Trophoblast cell (in vitro differentiated cells and primary cell): ENCODE measurements around the gene MFGE8.

Experiments used
- DNase-seq, 2 donors: peaks; one replicate each; pipeline ENCODE4 v3.0.0-alpha.2; 2016
- H2AFZ ChIP-seq: 2 replicates; pipeline ENCODE4 v1.6.1; 2013; ENCODE audit warnings: low read length, moderate library complexity, mild to moderate bottlenecking; ENCODE audit not compliant: insufficient read depth, poor library complexity
- H2AK5ac ChIP-seq: 2 replicates; pipeline ENCODE4 v1.6.1; 2013; ENCODE audit warnings: mild to moderate bottlenecking, low read length
- H2BK120ac ChIP-seq: 2 replicates; pipeline ENCODE4 v1.6.1; 2013; ENCODE audit warnings: low read length, mild to moderate bottlenecking, moderate library complexity; ENCODE audit not compliant: insufficient read depth, poor library complexity
- H2BK12ac ChIP-seq: 2 replicates; pipeline ENCODE4 v1.6.1; 2013; ENCODE audit warnings: mild to moderate bottlenecking, low read length, moderate library complexity
- H2BK5ac ChIP-seq: 2 replicates; pipeline ENCODE4 v1.6.1; 2013; ENCODE audit warnings: low read length, low read depth, moderate library complexity, mild to moderate bottlenecking; ENCODE audit not compliant: poor library complexity
- H3K14ac ChIP-seq: 2 replicates; pipeline ENCODE4 v1.6.1; 2013; ENCODE audit warnings: mild to moderate bottlenecking, low read length
- H3K18ac ChIP-seq: 2 replicates; pipeline ENCODE4 v1.6.1; 2013; ENCODE audit warnings: mild to moderate bottlenecking, low read length
- H3K23ac ChIP-seq: 2 replicates; pipeline ENCODE4 v1.6.1; 2013; ENCODE audit warnings: low read length
- H3K27ac ChIP-seq: 2 replicates; pipeline ENCODE4 v1.5.1; 2013; ENCODE audit warnings: low read depth, mild to moderate bottlenecking, inconsistent platforms, low read length, moderate library complexity
- H3K27me3 ChIP-seq: 2 replicates; pipeline ENCODE4 v1.6.1; 2013; ENCODE audit warnings: inconsistent platforms, mild to moderate bottlenecking, low read length, moderate library complexity; ENCODE audit not compliant: insufficient read depth
- H3K36me3 ChIP-seq, 2 experiments: 1 replicate in 1 of 2; 2 replicates in 1 of 2; pipeline ENCODE4 v1.6.1; 2013; ENCODE audit warnings: low read length in 2 of 2, mild to moderate bottlenecking in 2 of 2, moderate library complexity in 1 of 2; ENCODE audit not compliant: insufficient read depth in 2 of 2, control insufficient read depth in 1 of 2
- H3K4ac ChIP-seq: 2 replicates; pipeline ENCODE4 v1.6.1; 2013; ENCODE audit warnings: low read depth, mild to moderate bottlenecking, low read length, moderate library complexity
- H3K4me1 ChIP-seq, 2 experiments: 1 replicate in 1 of 2; 2 replicates in 1 of 2; pipeline ENCODE4 v1.6.1; 2013; ENCODE audit warnings: low read length in 2 of 2, mild to moderate bottlenecking in 2 of 2, moderate library complexity in 1 of 2; ENCODE audit not compliant: insufficient read depth in 2 of 2, control insufficient read depth in 1 of 2
- H3K4me2 ChIP-seq: 2 replicates; pipeline ENCODE4 v1.6.1; 2013; ENCODE audit warnings: inconsistent platforms, mild to moderate bottlenecking, low read length, moderate library complexity
- H3K4me3 ChIP-seq: 2 replicates; pipeline ENCODE4 v1.5.1; 2013; ENCODE audit warnings: mild to moderate bottlenecking, low read depth, low read length, inconsistent platforms
- H3K79me1 ChIP-seq: one replicate; pipeline ENCODE4 v1.6.1; 2013; ENCODE audit warnings: low read length
- H3K79me2 ChIP-seq: 2 replicates; pipeline ENCODE4 v1.6.1; 2013; ENCODE audit warnings: low read length, mild to moderate bottlenecking; ENCODE audit not compliant: control insufficient read depth, insufficient read depth, poor library complexity
- H3K9ac ChIP-seq: 2 replicates; pipeline ENCODE4 v1.6.1; 2013; ENCODE audit warnings: mild to moderate bottlenecking, low read length
- H3K9me3 ChIP-seq: 2 replicates; pipeline ENCODE4 v1.6.1; 2013; ENCODE audit warnings: low read depth, mild to moderate bottlenecking, control low read depth, inconsistent platforms, low read length; ENCODE audit not compliant: insufficient read depth
- H4K12ac ChIP-seq: 2 replicates; pipeline ENCODE4 v1.6.1; 2013; ENCODE audit warnings: low read depth, mild to moderate bottlenecking, low read length, moderate library complexity
- H4K8ac ChIP-seq: 2 replicates; pipeline ENCODE4 v1.6.1; 2013; ENCODE audit warnings: low read depth, mild to moderate bottlenecking, low read length, moderate library complexity
- H4K91ac ChIP-seq: one replicate; pipeline ENCODE4 v1.6.1; 2013; ENCODE audit warnings: low read depth, mild to moderate bottlenecking, low read length, moderate library complexity
- WGBS: extraction: QIAGEN DNeasy Blood & Tissue Kit; methylation state at CpG from one replicate; pipeline ENCODE4 v1.1.7; 2013; ENCODE audit warnings: missing lambda C conversion rate; ENCODE audit not compliant: insufficient read length, insufficient coverage; ENCODE audit errors: extremely low coverage; 5-methylcytosine and 5-hydroxymethylcytosine counted together

MFGE8 gene

DNA sequence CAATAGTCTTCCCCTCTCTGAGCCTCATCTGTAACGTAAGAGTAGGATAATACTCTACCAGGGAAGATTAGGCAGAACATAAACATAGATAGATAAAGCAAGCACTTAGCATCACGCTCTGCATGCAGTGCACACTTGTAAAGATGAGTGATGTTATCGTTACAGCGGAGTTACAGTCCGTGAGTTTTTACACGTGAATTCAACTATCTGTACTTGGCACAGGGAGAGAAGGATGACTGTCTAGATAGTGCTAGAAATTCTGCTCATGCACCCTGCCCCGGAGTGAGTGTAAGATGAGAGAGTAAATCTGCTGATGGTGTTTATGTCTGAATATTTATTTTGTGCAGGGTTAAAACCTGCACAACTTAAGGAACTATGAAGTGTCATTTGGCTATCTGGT is 53.6 kb downstream of the MFGE8 start:
- no peak overlapping the region for H3K9ac ChIP-seq
- H3K4me3 ChIP-seq, result no peak overlapping the region
- DNase-seq, result no peak
- H3K4me2 ChIP-seq, result no peak overlapping the region
- no peak overlapping the region for H4K91ac ChIP-seq
- no peaks in the 10 kb centered on the region for H3K4me1 ChIP-seq
- no peak overlapping the region for H3K18ac ChIP-seq
- no peak overlapping the region for H2BK5ac ChIP-seq
- no peak overlapping the region for H3K4ac ChIP-seq
- no CpG with 5 or more reads among the region's 7 CpGs for WGBS
- H3K27ac ChIP-seq, result no peak overlapping the region
- no peak overlapping the region for H4K8ac ChIP-seq
- H3K9me3 ChIP-seq, result peaks cover 11% of the 10 kb centered on the region
- H2AFZ ChIP-seq, result no peak overlapping the region
- H3K79me1 ChIP-seq, result no peaks in the 10 kb centered on the region
- H2BK120ac ChIP-seq, result no peak overlapping the region
- H2BK12ac ChIP-seq, result no peak overlapping the region
- no peak overlapping the region for H4K12ac ChIP-seq
- no peak overlapping the region for H3K14ac ChIP-seq
- H3K23ac ChIP-seq, result no peak overlapping the region
- peaks cover 2% of the 10 kb centered on the region for H3K27me3 ChIP-seq
- no peak overlapping the region for H2AK5ac ChIP-seq
- H3K79me2 ChIP-seq, result no peaks in the 10 kb centered on the region
- peaks cover 9 to 12% of the 10 kb centered on the region in 2 experiments for H3K36me3 ChIP-seq

GRCh38 chr15:88858934-88859333 is 54.2 kb downstream of the MFGE8 start:
- no peak overlapping the region for H3K14ac ChIP-seq
- no peak overlapping the region for H3K27ac ChIP-seq
- H3K4me3 ChIP-seq, result no peak overlapping the region
- DNase-seq, result no peak
- H4K8ac ChIP-seq, result no peak overlapping the region
- H4K12ac ChIP-seq, result no peak overlapping the region
- no peak overlapping the region for H2BK120ac ChIP-seq
- H3K27me3 ChIP-seq, result peaks cover 2% of the 10 kb centered on the region
- H3K79me1 ChIP-seq, result no peaks in the 10 kb centered on the region
- no peaks in the 10 kb centered on the region for H3K79me2 ChIP-seq
- H4K91ac ChIP-seq, result no peak overlapping the region
- H2BK12ac ChIP-seq, result no peak overlapping the region
- H3K4ac ChIP-seq, result no peak overlapping the region
- no peak overlapping the region for H3K4me2 ChIP-seq
- no peak overlapping the region for H3K18ac ChIP-seq
- peaks cover 9 to 12% of the 10 kb centered on the region in 2 experiments for H3K36me3 ChIP-seq
- no peak overlapping the region for H3K23ac ChIP-seq
- H2BK5ac ChIP-seq, result no peak overlapping the region
- H3K9me3 ChIP-seq, result peaks cover 14% of the 10 kb centered on the region
- H3K4me1 ChIP-seq, result no peaks in the 10 kb centered on the region
- no CpG with 5 or more reads among the region's 11 CpGs for WGBS
- no peak overlapping the region for H2AK5ac ChIP-seq
- no peak overlapping the region for H3K9ac ChIP-seq
- H2AFZ ChIP-seq, result no peak overlapping the region

GRCh38 chr15:88852476-88852875 is 60.7 kb downstream of the MFGE8 start:
- Histone ChIP-seq H4K91ac (no peak overlapping the region), H3K27ac (no peak overlapping the region), H2BK5ac (no peak overlapping the region), H3K79me1 (no peaks in the 10 kb centered on the region), H3K79me2 (no peaks in the 10 kb centered on the region), H3K36me3 (peaks cover 13 to 14% of the 10 kb centered on the region in 2 experiments), H4K12ac (no peak overlapping the region), H3K14ac (no peak overlapping the region), H3K9me3 (peaks cover 12% of the 10 kb centered on the region), H4K8ac (no peak overlapping the region), H3K4ac (no peak overlapping the region), H2AK5ac (no peak overlapping the region), H2BK12ac (no peak overlapping the region), H2BK120ac (no peak overlapping the region), H3K4me3 (no peak overlapping the region), H3K27me3 (peaks cover 2% of the 10 kb centered on the region), H3K18ac (no peak overlapping the region), H3K9ac (no peak overlapping the region), H3K4me1 (peaks cover 0 to 2% of the 10 kb centered on the region in 2 experiments), H3K23ac (no peak overlapping the region), H3K4me2 (no peak overlapping the region), H2AFZ (no peak overlapping the region)
- no peak for DNase-seq

GRCh38 chr15:88849376-88850072 is 63.7 kb downstream of the MFGE8 start:
- H2AK5ac ChIP-seq, result no peak overlapping the region
- no peak overlapping the region for H3K23ac ChIP-seq
- no peak overlapping the region for H3K9ac ChIP-seq
- no peak overlapping the region for H2AFZ ChIP-seq
- H3K36me3 ChIP-seq, result peaks cover 15 to 16% of the 10 kb centered on the region in 2 experiments
- H3K18ac ChIP-seq, result no peak overlapping the region
- H3K79me2 ChIP-seq, result no peaks in the 10 kb centered on the region
- no peak for DNase-seq
- no peak overlapping the region for H3K4me2 ChIP-seq
- H3K4me3 ChIP-seq, result no peak overlapping the region
- no peak overlapping the region for H2BK5ac ChIP-seq
- no peak overlapping the region for H3K4ac ChIP-seq
- no peak overlapping the region for H4K12ac ChIP-seq
- no CpG with 5 or more reads among the region's 22 CpGs for WGBS
- no peaks in the 10 kb centered on the region for H3K79me1 ChIP-seq
- H2BK120ac ChIP-seq, result no peak overlapping the region
- peaks cover 0 to 2% of the 10 kb centered on the region in 2 experiments for H3K4me1 ChIP-seq
- no peak overlapping the region for H3K27ac ChIP-seq
- peaks cover 4% of the 10 kb centered on the region for H3K9me3 ChIP-seq
- H4K91ac ChIP-seq, result no peak overlapping the region
- no peak overlapping the region for H2BK12ac ChIP-seq
- no peak overlapping the region for H3K14ac ChIP-seq
- H4K8ac ChIP-seq, result no peak overlapping the region
- H3K27me3 ChIP-seq, result no peaks in the 10 kb centered on the region
